CD4-positive, alpha-beta T cell treated with Interleukin-2 at 100 ng/mL for 4 hours (primary cell): ENCODE data around the gene RAB11B.
"Not testable (repeated sequence)": the region's sequence is repeated elsewhere in the genome, so short reads cannot be mapped to it uniquely, and the experiment has no call there.

Source experiments
- DNase-seq: peaks from one replicate; pipeline ENCODE4 v3.0.0-alpha.2; 2020; ENCODE audit warnings: low spot score

The RAB11B gene

GRCh38 chr19:8389891-8390616 lies at the start of gene RAB11B:
RAB11B (plus strand) TSS chr19:8390360; CDS start chr19:8390417, 57 bp downstream.
- DNase-seq = peak; percentile 100

- not testable (repeated sequence) for DNase-seq
Observed at GRCh38 chr19:8341504-8341903, 48.7 kb upstream of the RAB11B start.

DNA sequence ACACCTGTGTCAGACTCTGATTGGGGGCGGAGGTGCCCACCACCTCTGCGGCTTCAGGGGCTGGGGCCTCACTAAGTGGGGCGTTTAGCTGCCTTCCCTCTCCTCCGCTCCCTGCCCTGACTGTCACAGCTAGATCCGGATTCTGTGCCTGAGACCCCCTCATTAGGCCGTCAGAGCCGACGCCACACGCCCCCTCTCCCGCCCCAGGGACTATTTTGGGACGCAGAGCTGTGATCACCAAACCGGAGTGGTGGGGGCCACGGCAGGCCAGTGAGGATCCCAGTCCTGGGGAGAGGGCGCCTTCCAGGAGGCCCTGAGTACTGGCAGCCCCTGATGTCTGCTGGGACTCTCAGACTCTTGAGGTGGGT lies 47.9 kb upstream of the RAB11B start:
- DNase-seq = no peak

GRCh38 chr19:8342684-8343482 lies 47.3 kb upstream of the RAB11B start, which contains the start of gene KANK3:
KANK3 (minus strand) TSS chr19:8343262; CDS start chr19:8337828, 5,434 bp downstream.
- DNase-seq = peak; percentile 95

- no peak for DNase-seq
Observed at GRCh38 chr19:8343483-8343844, 46.7 kb upstream of the RAB11B start.

DNA sequence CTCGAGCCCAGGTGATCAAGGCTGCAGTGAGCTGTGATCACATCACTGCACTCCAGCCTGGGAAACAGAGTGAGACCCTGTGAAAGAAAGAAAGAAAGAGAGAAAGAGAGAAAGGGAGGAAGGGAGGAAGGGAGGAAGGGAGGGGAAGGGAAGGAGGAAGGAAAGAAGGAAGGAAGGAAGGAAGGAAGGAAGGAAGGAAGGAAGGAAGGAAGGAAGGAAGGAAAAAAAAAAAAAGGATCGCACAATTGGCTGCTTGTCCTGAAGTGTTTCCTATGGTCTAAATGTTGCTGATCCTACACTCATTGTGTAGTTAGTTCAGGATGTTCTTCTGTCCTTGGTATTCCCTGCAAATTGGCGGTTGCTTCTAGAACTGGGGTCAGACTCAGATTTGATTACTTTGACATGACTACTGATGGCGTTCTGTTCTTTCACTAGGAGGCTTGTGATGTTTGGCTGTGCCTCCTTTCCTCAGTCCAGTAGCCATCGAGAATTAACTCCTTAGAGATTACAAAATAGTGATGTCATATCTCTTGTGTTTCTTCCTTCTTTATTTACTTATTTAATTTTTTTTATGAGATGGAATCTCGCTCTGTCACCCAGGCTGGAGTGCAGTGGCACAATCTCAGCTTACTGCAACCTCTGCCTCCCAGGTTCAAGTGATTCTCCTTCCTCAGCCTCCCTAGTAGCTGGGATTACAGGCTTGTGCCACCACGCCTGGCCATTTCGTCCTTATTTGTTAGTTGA lies 40.4 kb upstream of the RAB11B start:
- not testable (repeated sequence) for DNase-seq

- no peak for DNase-seq
Observed at GRCh38 chr19:8352134-8352827, 37.9 kb upstream of the RAB11B start.

DNA sequence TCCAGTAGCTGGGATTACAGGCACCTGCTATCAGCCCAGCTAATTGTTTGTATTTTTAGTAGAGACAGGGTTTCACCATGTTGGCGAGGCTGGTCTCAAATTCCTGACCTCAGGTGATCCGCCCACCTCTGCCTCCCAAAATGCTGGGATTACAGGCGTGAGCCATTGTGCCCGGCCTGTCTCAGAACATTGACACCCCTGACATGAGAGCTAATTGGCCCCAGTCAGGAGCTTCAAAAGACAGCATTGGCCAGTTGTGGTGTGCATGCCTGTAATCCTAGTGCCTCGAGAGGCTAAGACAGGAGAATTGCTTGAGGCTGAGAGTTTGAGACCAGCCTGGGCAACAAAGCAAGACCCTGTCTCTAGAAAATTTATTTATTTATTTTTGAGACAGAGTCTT lies 37.3 kb upstream of the RAB11B start:
- not testable (repeated sequence) for DNase-seq

- no peak for DNase-seq
Observed at GRCh38 chr19:8355631-8356402, 34.3 kb upstream of the RAB11B start.

DNA sequence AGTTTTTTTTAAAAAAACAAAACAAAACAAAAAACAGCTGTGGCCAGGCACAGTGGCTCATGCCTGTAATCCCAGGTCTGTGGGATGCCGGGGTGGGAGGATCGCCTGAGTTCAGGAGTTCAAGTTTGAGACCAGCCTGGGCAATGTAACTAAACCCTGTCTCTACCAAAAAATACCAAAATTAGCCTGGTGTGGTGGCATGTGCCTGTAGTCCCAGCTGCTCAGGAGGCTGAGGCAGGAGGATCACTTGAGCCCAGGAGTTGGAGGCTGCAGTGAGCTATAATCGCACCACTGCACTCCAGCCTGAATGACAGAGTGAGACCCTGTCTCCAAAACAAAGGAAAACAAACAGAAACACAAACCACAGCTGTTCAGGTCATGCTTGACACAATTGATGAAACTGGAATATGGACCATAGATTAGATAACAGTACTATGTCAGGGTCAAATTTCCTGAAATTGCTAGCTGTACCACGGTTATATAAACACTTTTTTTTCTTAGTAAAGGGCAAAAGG lies 33.1 kb upstream of the RAB11B start:
- DNase-seq = no peak

GRCh38 chr19:8358948-8359347 lies 31.2 kb upstream of the RAB11B start:
- no peak for DNase-seq

DNA sequence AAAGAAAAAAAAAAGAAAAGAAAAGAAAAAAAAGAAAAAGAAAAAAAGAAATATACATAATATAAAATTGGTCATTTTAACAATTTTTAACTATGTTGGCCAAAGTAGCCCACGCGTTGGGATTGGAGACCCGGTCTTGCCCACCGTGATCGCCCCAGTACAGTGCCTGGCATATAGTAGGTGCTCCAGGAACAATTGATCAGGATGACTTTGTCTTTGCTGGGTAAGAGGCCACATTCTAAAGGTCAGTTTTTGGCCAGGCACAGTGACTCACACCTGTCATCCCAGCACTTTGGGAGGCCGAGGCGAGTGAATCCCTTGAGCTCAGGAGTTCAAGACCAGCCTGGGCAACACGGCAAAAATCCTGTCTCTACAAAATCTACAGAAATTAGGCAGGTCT lies 30.0 kb upstream of the RAB11B start:
- no peak for DNase-seq

- DNase-seq = no peak
Observed at GRCh38 chr19:8361921-8362793, 28.0 kb upstream of the RAB11B start.

DNA sequence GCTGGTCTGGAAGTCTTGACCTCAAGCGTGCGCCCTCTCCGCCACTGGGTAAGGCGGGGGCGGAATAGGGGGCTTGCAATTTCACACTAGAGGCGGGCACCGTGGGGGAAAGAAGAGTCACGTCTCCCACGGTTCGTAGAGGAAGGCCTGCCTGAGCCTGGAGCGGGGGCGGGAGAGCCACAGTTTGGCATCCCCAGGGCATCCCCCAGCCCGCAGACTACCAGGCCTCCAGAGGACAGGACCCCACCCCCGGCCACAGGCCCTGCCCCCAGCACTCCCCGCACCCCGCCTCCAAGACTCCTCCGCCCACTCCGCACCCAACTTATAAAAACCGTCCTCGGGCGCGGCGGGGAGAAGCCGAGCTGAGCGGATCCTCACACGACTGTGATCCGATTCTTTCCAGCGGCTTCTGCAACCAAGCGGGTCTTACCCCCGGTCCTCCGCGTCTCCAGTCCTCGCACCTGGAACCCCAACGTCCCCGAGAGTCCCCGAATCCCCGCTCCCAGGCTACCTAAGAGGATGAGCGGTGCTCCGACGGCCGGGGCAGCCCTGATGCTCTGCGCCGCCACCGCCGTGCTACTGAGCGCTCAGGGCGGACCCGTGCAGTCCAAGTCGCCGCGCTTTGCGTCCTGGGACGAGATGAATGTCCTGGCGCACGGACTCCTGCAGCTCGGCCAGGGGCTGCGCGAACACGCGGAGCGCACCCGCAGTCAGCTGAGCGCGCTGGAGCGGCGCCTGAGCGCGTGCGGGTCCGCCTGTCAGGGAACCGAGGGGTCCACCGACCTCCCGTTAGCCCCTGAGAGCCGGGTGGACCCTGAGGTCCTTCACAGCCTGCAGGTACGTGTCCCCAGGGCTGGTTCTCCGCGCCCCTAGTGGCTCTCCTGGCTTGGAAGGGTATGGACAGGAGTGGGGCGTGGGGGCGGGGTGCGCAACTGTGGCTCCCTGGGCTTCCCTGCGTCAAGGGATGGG lies 26.1 kb upstream of the RAB11B start, which contains the start of gene ANGPTL4:
Gene ANGPTL4 (plus strand): TSS at position 353 of the 969 bp plus-strand sequence. CDS start 167 bp downstream, at position 520.
- peak; percentile 27 for DNase-seq

GRCh38 chr19:8366121-8366581 lies 24.0 kb upstream of the RAB11B start:
- DNase-seq = no peak

DNA sequence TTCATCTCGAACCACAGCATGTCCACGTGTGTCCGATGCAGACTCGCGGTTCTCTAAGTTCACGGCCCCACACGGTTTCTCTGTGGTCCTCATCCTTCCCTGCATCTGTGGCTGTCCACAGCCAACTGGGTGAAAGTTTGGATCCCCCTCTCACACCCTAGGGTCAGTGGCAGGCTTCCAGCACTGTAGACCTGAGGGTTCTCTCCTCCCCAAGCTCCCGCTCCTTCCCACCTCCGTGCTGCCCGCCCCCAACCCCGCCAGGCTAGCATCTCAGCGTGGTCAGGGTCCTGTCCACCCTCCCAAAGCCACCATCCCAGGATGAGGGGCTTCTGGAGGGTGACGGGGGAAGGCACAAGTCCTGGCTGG lies 23.2 kb upstream of the RAB11B start:
- no peak for DNase-seq

DNA sequence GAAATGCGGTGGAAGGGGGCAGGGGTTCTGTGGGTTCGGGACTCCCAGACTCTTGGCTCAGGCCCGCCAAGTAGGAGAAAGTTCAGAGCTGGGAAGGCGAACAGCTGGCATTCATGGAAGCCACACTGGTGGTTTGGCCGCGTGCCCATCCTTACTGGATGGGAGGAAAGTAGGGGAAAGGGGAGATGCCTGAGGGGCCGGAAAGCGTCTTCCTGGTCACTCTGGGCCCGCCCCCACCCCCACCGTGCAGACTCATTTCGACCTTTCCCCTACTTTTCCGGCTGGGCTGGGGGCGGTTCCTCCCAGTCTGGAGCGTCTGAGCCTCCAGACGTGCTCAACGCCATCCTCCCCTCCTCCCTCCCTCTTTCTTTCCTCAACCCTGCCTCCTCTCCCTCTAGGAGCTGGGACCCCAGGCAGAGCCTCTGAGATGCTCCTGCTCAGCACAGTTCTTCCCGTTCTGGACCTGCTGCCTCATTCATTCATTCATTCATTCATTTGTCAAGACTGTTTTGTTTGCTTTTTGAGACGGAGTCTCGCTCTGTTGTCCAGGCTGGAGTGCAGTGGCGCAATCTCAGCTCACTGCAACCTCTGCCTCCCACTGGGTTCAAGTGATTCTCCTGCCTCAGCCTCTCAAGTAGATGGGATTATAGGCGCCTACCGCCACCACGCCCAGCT lies 22.7 kb upstream of the RAB11B start:
- DNase-seq = no peak
